Erythroblast (primary cell): Measurements from ENCODE around the gene TENM4.

ENCODE experiments used
- GATA1 ChIP-seq: IDR thresholded peaks from 2 replicates; pipeline ENCODE4 v1.6.1; 2011; ENCODE audit warnings: low read depth, mild to moderate bottlenecking, control low read depth, low read length, moderate library complexity
- POLR2A ChIP-seq: IDR thresholded peaks from 2 replicates; pipeline ENCODE4 v1.6.1; 2011; ENCODE audit warnings: mild to moderate bottlenecking, low read length

- no peak for TF ChIP-seq POLR2A
- no peak for TF ChIP-seq GATA1
These were observed 595.3 kb downstream of the TENM4 start for GRCh38 chr11:78845496-78845895.
